GM13976 (cell line): ENCODE results near the gene GAPDH.
"Not testable (repeated sequence)": the region's sequence is repeated elsewhere in the genome, so short reads cannot be mapped to it uniquely, and the experiment has no call there.

ENCODE experiments used
- DNase-seq: peaks from one replicate; pipeline ENCODE4 v3.0.0; 2012; ENCODE audit warnings: low spot score
- in situ Hi-C: fragments of 300-500 bp; cut with MboI; formaldehyde crosslinking; loops from one replicate; pipeline ENCODE4 v1.12.0; 2022; ENCODE audit warnings: low sequenced_read_pairs, mixed read lengths, inconsistent platforms; ENCODE audit not compliant: unreplicated experiment
- TF ChIP-seq, protein P1 (sequence below): IDR thresholded peaks from 2 replicates; pipeline ENCODE4 v1.5.1; 2012; ENCODE audit warnings: borderline replicate concordance, mild to moderate bottlenecking; ENCODE audit not compliant: insufficient read depth; ENCODE audit errors: extremely low read depth, missing control alignments, control extremely low read depth

The GAPDH gene

DNA sequence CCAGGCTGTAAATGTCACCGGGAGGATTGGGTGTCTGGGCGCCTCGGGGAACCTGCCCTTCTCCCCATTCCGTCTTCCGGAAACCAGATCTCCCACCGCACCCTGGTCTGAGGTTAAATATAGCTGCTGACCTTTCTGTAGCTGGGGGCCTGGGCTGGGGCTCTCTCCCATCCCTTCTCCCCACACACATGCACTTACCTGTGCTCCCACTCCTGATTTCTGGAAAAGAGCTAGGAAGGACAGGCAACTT is 1.3 kb downstream of the GAPDH start:
- in situ Hi-C loops = no loop called here
- TF ChIP-seq, protein P1, sequence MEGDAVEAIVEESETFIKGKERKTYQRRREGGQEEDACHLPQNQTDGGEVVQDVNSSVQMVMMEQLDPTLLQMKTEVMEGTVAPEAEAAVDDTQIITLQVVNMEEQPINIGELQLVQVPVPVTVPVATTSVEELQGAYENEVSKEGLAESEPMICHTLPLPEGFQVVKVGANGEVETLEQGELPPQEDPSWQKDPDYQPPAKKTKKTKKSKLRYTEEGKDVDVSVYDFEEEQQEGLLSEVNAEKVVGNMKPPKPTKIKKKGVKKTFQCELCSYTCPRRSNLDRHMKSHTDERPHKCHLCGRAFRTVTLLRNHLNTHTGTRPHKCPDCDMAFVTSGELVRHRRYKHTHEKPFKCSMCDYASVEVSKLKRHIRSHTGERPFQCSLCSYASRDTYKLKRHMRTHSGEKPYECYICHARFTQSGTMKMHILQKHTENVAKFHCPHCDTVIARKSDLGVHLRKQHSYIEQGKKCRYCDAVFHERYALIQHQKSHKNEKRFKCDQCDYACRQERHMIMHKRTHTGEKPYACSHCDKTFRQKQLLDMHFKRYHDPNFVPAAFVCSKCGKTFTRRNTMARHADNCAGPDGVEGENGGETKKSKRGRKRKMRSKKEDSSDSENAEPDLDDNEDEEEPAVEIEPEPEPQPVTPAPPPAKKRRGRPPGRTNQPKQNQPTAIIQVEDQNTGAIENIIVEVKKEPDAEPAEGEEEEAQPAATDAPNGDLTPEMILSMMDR = no peak
- no peak for DNase-seq

DNA sequence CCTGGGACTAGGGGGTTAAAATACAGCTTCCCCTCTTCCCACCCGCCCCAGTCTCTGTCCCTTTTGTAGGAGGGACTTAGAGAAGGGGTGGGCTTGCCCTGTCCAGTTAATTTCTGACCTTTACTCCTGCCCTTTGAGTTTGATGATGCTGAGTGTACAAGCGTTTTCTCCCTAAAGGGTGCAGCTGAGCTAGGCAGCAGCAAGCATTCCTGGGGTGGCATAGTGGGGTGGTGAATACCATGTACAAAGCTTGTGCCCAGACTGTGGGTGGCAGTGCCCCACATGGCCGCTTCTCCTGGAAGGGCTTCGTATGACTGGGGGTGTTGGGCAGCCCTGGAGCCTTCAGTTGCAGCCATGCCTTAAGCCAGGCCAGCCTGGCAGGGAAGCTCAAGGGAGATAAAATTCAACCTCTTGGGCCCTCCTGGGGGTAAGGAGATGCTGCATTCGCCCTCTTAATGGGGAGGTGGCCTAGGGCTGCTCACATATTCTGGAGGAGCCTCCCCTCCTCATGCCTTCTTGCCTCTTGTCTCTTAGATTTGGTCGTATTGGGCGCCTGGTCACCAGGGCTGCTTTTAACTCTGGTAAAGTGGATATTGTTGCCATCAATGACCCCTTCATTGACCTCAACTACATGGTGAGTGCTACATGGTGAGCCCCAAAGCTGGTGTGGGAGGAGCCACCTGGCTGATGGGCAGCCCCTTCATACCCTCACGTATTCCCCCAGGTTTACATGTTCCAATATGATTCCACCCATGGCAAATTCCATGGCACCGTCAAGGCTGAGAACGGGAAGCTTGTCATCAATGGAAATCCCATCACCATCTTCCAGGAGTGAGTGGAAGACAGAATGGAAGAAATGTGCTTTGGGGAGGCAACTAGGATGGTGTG is 1.9 kb downstream of the GAPDH start:
- in situ Hi-C loops = no loop called here
- TF ChIP-seq, protein P1 = no peak

DNA sequence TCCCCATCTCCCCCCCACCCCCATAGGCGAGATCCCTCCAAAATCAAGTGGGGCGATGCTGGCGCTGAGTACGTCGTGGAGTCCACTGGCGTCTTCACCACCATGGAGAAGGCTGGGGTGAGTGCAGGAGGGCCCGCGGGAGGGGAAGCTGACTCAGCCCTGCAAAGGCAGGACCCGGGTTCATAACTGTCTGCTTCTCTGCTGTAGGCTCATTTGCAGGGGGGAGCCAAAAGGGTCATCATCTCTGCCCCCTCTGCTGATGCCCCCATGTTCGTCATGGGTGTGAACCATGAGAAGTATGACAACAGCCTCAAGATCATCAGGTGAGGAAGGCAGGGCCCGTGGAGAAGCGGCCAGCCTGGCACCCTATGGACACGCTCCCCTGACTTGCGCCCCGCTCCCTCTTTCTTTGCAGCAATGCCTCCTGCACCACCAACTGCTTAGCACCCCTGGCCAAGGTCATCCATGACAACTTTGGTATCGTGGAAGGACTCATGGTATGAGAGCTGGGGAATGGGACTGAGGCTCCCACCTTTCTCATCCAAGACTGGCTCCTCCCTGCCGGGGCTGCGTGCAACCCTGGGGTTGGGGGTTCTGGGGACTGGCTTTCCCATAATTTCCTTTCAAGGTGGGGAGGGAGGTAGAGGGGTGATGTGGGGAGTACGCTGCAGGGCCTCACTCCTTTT is 2.7 kb downstream of the GAPDH start:
- DNase-seq = no peak
- in situ Hi-C loops = no loop called here
- TF ChIP-seq, protein P1 = no peak

More for the DNA sequence above, 1.9 kb downstream of the GAPDH start:
- no peak for DNase-seq

DNA sequence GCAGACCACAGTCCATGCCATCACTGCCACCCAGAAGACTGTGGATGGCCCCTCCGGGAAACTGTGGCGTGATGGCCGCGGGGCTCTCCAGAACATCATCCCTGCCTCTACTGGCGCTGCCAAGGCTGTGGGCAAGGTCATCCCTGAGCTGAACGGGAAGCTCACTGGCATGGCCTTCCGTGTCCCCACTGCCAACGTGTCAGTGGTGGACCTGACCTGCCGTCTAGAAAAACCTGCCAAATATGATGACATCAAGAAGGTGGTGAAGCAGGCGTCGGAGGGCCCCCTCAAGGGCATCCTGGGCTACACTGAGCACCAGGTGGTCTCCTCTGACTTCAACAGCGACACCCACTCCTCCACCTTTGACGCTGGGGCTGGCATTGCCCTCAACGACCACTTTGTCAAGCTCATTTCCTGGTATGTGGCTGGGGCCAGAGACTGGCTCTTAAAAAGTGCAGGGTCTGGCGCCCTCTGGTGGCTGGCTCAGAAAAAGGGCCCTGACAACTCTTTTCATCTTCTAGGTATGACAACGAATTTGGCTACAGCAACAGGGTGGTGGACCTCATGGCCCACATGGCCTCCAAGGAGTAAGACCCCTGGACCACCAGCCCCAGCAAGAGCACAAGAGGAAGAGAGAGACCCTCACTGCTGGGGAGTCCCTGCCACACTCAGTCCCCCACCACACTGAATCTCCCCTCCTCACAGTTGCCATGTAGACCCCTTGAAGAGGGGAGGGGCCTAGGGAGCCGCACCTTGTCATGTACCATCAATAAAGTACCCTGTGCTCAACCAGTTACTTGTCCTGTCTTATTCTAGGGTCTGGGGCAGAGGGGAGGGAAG is 3.5 kb downstream of the GAPDH start:
- in situ Hi-C loops = not testable (repeated sequence)
- DNase-seq = peak; percentile 70
- TF ChIP-seq, protein P1 = peak; percentile 73

DNA sequence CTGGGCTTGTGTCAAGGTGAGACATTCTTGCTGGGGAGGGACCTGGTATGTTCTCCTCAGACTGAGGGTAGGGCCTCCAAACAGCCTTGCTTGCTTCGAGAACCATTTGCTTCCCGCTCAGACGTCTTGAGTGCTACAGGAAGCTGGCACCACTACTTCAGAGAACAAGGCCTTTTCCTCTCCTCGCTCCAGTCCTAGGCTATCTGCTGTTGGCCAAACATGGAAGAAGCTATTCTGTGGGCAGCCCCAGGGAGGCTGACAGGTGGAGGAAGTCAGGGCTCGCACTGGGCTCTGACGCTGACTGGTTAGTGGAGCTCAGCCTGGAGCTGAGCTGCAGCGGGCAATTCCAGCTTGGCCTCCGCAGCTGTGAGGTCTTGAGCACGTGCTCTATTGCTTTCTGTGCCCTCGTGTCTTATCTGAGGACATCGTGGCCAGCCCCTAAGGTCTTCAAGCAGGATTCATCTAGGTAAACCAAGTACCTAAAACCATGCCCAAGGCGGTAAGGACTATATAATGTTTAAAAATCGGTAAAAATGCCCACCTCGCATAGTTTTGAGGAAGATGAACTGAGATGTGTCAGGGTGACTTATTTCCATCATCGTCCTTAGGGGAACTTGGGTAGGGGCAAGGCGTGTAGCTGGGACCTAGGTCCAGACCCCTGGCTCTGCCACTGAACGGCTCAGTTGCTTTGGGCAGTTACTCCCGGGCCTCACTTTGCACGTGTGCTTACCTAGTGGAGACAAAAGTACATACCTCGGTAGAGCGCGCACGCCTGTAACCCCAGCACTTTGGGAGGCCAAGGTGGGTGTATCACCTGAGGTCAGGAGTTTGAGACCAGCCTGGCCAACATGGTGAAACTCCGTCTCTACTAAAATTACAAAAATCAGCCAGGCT is 4.3 kb downstream of the GAPDH start:
- DNase-seq = no peak
- TF ChIP-seq, protein P1 = no peak
- in situ Hi-C loops = no loop called here
